Measurements from ENCODE around the gene RPLP2. TPM values are rescaled to one million over a fixed set of nuclear protein-coding genes. Genes with fewer than 3 reads are reported as not detected.

The RPLP2 gene
- total RNA-seq, 1 donor from 2014 or later = 2,217 TPM

DNA sequence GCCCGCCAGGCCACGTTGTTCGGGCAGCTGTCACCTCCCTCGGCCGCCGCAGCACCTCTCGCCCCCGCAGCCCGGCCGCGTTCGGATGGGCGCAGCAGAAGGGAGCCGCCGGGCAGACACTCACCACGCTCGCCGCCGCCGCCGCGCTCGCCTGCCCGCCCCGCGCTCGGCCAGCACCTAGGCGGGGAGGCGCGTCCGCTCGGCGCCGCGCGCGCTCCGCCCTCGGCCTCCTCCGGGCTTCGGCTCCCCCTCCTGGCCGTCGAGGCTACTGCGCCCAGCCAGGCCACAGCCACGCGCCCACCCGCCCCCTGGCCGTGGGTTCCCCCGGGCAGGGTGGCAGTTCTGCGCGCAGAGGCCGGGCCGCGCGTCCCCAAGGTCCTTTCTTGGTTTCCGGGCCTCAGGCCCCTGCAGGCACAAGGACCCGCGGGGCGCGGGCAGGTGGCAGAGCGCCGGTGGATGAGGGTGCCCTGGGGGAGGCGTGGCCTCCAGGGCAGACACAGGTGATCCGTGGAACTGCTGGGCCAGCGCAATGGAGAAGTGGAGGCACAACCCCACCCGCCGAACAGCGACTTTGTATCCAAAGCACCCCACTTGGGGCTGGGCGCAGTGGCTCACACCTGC lies 11.6 kb upstream of the RPLP2 start, which contains the start of gene SLC25A22:
SLC25A22 (minus strand) TSS at position 189 of the 621 bp plus-strand sequence. CDS start 3,275 bp downstream, outside the sequence.
- Mint-ChIP-seq H3K27ac (peak within 1 kb of the TSS; percentile 66), H3K4me3 (ENCODE audit: low read depth) (peak within 1 kb of the TSS; percentile 90), H3K27me3 (ENCODE audit: low read depth) (no peaks in the 10 kb centered on the region), H3K36me3 (ENCODE audit: low read depth) (peaks cover 8% of the 10 kb centered on the region), H3K4me1 (ENCODE audit: low read depth) (peaks cover 7% of the 10 kb centered on the region), H3K9me3 (no peaks in the 10 kb centered on the region)
- peak; percentile 82 for DNase-seq (ENCODE audit: low spot score)
- intact Hi-C loops (cut with micrococcal nuclease) = no loop called here

DNA sequence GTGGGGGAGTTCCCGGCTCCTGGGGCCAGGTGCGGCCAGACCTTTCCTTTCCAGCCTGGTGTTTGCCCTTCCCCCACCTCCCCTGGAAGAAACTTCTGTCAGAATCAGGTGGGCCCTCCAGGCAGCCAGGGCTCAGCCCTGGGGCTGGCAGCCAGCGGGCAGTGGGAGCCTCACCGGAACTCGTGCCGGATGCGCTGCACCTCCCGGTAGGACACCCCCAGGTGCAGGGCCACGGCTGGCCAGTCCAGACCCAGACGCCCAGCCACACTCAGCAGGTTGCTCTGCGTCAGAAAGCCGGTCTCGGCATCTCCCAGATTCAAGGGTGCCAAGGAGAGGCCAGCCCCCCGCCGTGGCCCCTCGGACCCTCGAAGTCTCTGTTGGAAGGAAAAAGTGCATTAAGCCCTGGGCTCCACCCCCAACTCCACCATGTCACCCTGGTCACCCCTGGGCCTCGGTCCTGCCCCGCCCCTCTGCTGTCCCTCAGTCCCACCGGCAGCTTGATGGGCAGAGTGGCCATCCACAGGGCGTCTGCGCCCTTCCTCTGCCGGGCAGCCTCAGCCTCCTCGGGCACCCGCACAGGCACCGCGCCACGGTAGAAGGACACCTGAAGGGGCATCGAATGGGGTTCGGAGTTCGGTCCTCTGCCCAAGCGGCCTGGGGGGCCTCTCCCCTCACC lies 10.0 kb upstream of the RPLP2 start:
- no peak overlapping the region for H3K4me3 Mint-ChIP-seq (ENCODE audit: low read depth)
- no peak for DNase-seq (ENCODE audit: low spot score)
- intact Hi-C loops (cut with micrococcal nuclease) = no loop called here
- no peaks in the 10 kb centered on the region for H3K9me3 Mint-ChIP-seq
- H3K27ac Mint-ChIP-seq = no peak overlapping the region
- H3K36me3 Mint-ChIP-seq (ENCODE audit: low read depth) = peaks cover 4% of the 10 kb centered on the region
- no peaks in the 10 kb centered on the region for H3K27me3 Mint-ChIP-seq (ENCODE audit: low read depth)
- peaks cover 6% of the 10 kb centered on the region for H3K4me1 Mint-ChIP-seq (ENCODE audit: low read depth)

DNA sequence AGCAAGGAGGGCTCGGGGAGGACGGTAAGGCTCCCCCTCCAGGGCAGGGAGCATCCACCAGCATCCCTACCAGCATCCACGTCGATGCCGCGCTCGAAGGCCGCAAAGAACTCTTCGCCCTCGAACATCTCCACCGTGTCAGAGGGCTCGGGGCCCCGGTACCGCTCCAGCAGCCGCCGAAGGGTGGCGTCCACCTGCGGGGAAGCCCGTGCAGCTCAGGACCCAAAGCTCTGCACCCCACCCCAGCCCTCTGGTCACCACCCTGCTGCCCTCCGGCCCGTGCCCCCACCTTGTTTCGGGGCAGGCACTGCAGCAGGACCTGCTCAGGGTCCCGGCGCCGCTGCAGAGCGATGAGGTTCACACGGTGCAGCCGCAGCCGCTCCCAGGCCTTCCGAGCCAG lies 9.3 kb upstream of the RPLP2 start:
- Mint-ChIP-seq H3K4me3 (ENCODE audit: low read depth) (no peak overlapping the region), H3K4me1 (ENCODE audit: low read depth) (peaks cover 5% of the 10 kb centered on the region), H3K9me3 (no peaks in the 10 kb centered on the region), H3K36me3 (ENCODE audit: low read depth) (peaks cover 4% of the 10 kb centered on the region), H3K27ac (no peak overlapping the region), H3K27me3 (ENCODE audit: low read depth) (no peaks in the 10 kb centered on the region)
- intact Hi-C loops (cut with micrococcal nuclease) = no loop called here
- no peak for DNase-seq (ENCODE audit: low spot score)

DNA sequence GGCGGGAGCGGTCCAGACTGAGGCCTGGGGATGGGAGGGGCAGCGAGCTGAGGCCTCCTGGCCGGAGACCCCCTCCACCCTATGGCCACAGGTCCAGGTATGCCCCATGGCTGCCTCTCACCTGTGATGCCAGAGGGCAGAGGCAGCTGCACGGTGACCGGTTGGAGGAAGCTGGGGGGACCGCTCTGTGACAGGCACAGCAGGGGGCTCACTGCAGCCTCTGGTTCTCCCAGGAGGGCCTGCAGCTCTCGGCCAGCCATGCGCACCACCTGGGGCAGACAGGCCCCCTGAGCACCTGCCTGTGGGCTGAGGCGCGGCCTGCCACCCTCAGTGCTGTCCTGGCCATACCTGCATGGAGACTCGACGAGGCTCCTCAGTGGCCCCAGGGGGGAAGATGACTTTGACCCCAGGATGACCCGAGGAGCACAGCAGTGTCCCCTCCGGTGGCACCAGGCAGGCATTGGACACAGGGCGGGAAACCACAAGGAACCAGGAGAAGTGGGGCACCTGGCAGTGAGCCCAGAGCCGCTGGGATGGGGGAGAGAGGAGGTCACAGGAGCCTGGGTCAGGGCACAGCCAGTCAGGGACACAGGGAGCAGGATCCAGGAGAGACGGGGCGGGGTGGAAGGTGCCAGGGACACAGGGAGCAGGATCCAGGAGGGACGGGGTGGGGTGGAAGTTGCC lies 8.5 kb upstream of the RPLP2 start:
- intact Hi-C loops (cut with micrococcal nuclease) = no loop called here
- Mint-ChIP-seq H3K4me3 (ENCODE audit: low read depth) (peak overlapping the region; percentile 0), H3K36me3 (ENCODE audit: low read depth) (peaks cover 4% of the 10 kb centered on the region), H3K4me1 (ENCODE audit: low read depth) (peaks cover 5% of the 10 kb centered on the region), H3K27ac (no peak overlapping the region), H3K27me3 (ENCODE audit: low read depth) (no peaks in the 10 kb centered on the region), H3K9me3 (no peaks in the 10 kb centered on the region)
- no peak for DNase-seq (ENCODE audit: low spot score)

DNA sequence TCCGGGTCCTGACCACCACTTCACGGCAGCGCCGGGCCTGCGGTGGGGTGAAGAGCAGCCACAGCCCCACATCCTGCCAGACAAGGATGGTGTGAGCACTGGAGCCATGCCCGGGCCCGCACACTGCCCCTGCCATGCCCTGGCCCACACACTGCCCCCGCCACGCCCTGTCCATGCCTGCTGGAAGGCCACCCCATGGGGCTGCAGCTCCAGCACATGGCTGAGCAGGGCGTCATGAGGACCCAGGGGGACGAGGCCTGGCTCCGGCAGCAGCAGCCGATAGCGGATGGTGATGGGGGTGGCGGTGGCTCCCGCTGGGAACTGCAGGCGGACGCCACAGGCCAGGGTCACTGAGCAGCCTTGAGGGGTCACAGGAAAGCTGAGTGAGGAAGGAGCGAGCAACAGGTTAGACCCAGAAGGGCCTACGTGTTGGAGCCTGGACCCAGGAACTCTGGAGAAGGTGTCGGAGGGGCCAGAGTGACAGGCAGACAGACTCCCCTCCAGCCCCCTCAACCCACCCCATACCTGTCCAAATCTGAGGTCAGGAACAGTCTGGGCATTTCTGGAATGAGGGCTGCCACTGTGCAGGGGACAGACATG lies 7.6 kb upstream of the RPLP2 start:
- Mint-ChIP-seq H3K27ac (no peak overlapping the region), H3K9me3 (no peaks in the 10 kb centered on the region), H3K4me1 (ENCODE audit: low read depth) (no peaks in the 10 kb centered on the region), H3K4me3 (ENCODE audit: low read depth) (no peak overlapping the region), H3K36me3 (ENCODE audit: low read depth) (peaks cover 4% of the 10 kb centered on the region), H3K27me3 (ENCODE audit: low read depth) (no peaks in the 10 kb centered on the region)
- intact Hi-C loops (cut with micrococcal nuclease) = no loop called here
- no peak for DNase-seq (ENCODE audit: low spot score)

DNA sequence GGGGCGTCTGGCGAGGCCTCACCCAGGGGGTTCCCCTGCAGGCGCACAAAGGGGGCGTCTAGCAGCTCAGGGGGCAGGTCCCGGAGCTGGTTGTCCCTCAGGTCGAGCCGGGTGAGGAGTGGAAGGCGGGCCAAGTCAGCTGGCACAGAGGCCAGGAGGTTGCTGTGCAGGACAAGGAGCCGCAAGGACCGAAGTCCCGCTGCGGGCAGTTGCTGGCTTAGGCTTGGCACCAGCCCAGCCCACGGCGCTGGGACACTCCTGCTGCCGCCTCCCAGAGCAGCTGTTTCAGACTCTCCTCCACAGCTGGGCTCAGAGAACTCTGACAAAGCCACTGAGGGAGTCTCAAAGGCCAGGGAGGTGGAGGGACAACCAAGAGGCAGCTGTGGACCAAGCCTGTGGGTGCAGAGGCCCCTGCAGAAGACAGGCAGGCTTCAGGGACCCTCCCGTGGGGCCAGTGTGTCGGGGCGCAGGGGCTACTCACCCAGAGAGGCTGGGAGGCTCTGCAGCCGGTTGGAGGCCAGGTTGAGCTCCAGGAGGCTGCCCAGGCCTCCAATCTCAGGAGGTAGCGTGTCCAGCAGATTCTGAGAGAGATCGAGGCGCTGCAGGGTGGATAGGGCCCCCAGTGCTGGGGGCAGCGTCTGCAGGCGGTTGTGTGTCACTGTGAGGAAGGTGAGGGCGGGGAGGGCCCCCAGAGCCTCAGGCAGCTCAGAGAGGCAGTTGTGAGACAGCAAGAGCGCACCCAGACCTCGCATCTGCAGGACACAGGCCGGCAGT lies 6.9 kb upstream of the RPLP2 start:
- peak overlapping the region; percentile 79 for H3K4me3 Mint-ChIP-seq (ENCODE audit: low read depth)
- peaks cover 2% of the 10 kb centered on the region for H3K4me1 Mint-ChIP-seq (ENCODE audit: low read depth)
- intact Hi-C loops (cut with micrococcal nuclease) = no loop called here
- H3K9me3 Mint-ChIP-seq = no peaks in the 10 kb centered on the region
- DNase-seq (ENCODE audit: low spot score) = no peak
- peaks cover 6% of the 10 kb centered on the region for H3K36me3 Mint-ChIP-seq (ENCODE audit: low read depth)
- H3K27ac Mint-ChIP-seq = no peak overlapping the region
- no peaks in the 10 kb centered on the region for H3K27me3 Mint-ChIP-seq (ENCODE audit: low read depth)

DNA sequence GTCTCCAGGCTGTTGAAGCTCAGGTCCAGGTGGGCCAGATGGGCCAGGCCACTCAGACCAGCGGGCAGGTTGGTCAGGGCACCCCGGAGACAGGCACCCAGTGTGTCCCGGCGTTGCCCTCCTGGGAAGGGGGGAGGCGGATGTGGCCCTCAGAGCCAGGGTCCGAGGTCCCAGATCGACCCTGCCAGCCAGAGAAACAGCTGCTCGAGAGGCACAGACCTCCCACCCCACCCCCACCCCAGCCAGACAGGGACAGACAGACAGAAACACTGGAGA lies 6.4 kb upstream of the RPLP2 start:
- no peaks in the 10 kb centered on the region for H3K9me3 Mint-ChIP-seq
- peaks cover 7% of the 10 kb centered on the region for H3K36me3 Mint-ChIP-seq (ENCODE audit: low read depth)
- H3K4me3 Mint-ChIP-seq (ENCODE audit: low read depth) = peak overlapping the region; percentile 79
- H3K27me3 Mint-ChIP-seq (ENCODE audit: low read depth) = no peaks in the 10 kb centered on the region
- H3K4me1 Mint-ChIP-seq (ENCODE audit: low read depth) = peaks cover 3% of the 10 kb centered on the region
- intact Hi-C loops (cut with micrococcal nuclease) = no loop called here
- DNase-seq (ENCODE audit: low spot score) = no peak
- no peak overlapping the region for H3K27ac Mint-ChIP-seq

DNA sequence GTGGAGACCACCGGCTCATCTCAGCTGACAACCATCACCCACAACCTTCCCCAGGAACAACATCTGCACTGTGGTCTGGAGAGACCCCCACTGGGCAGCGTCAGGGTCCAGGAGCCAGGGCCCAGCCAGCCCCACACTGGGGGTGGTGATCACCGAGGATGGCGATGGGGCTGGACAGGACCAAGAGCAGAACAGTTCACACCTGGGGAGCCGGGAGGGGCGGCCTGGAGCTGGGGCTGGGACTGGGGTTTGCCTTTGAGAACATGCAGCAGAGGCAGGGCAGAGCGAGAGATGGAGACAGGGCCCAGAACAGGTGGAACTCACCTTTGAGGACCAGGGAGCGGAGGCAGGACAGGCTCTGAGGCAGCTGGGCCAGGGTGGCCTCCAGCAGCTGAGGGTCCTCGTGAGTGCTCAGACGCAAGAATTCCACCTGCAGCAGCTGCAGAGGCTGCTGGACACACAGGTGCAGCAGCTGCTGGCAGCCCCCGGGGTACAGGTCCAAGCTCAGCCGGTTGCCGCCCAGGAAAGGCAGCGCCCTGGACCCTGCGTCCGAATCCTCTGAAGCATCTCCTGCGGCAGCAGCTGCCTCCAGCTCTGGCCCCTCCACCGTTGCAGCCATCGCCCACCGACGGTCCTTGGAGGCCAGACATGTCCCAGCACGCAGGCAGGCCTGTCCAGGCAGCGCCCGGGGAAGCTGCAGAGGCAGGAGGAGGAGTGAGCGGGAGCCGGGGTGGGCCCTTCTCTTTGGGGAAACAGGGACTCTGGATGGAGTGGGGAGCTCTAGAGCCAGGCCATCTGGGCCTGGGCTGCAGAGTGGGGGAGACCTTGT lies 5.8 kb upstream of the RPLP2 start:
- Mint-ChIP-seq H3K27ac (peak overlapping the region; percentile 63), H3K9me3 (no peaks in the 10 kb centered on the region), H3K36me3 (ENCODE audit: low read depth) (peaks cover 9% of the 10 kb centered on the region), H3K4me3 (ENCODE audit: low read depth) (peak overlapping the region; percentile 79), H3K4me1 (ENCODE audit: low read depth) (peaks cover 3% of the 10 kb centered on the region), H3K27me3 (ENCODE audit: low read depth) (no peaks in the 10 kb centered on the region)
- intact Hi-C loops (cut with micrococcal nuclease) = no loop called here
- no peak for DNase-seq (ENCODE audit: low spot score)

DNA sequence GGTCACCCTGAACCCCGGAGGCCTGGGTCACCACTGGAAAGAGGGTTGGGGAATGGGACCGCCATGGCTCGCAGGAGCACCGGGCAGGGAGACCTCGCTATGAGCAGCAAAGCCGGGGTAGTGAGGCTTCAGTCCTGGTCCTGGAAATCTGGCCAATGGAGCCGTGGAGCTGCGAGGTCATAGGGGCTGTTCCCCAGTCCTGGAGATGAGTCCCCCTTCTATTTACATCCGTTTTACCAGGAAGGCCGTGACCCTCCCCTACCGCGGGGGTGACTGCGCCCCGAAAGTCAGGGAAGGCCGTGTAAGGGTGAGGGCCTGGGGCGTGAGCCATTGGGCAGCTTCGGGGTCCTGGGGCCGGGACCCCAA lies 5.2 kb upstream of the RPLP2 start:
- H3K36me3 Mint-ChIP-seq (ENCODE audit: low read depth) = peaks cover 10% of the 10 kb centered on the region
- no peaks in the 10 kb centered on the region for H3K9me3 Mint-ChIP-seq
- no peak for DNase-seq (ENCODE audit: low spot score)
- H3K4me3 Mint-ChIP-seq (ENCODE audit: low read depth) = peak overlapping the region; percentile 79
- no peaks in the 10 kb centered on the region for H3K27me3 Mint-ChIP-seq (ENCODE audit: low read depth)
- H3K27ac Mint-ChIP-seq = peak overlapping the region; percentile 63
- peaks cover 3% of the 10 kb centered on the region for H3K4me1 Mint-ChIP-seq (ENCODE audit: low read depth)
- intact Hi-C loops (cut with micrococcal nuclease) = no loop called here

DNA sequence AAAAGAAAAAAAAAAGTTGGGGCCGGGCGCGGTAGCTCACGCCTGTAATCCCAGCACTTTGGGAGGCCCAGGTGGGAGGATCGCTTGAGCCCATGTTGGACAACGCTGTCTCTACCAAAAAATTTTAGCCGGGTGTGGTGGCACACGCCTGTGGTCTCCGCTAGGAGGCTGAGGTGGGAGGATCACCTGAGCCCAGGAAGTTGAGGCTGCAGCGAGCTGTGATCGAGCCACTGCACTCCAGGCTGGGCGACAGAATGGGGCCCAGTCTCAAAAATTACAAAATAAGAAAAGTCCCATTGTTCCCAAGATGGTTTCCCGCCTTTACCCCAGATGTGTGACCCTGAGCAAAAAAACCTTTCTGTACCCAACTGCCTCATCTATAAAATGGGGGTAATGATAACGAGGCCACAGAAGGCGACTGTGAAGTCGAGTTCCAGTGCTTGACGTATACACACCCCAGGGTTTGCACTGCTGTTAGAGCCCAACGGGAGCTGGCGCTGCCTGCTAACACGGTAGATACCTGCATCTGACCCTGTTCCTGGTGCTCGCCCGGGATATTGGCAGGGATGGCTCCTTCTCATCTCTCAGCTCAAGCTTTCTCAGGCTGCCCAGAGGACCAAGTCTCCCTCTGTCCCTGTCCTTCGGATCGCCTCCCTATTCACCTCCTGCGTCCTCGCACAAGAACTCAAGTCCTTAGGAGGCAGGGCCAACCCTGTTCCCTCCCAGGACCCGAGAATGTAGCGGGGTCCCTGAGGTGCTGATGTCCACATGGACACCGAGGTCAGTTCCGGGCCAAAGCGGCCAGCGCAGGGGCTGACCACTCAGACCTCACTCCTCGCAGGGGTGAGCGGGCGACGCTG lies 1.1 kb upstream of the RPLP2 start:
- DNase-seq (ENCODE audit: low spot score) = no peak
- Mint-ChIP-seq H3K36me3 (ENCODE audit: low read depth) (peaks cover 40% of the 10 kb centered on the region), H3K4me1 (ENCODE audit: low read depth) (peaks cover 15% of the 10 kb centered on the region), H3K4me3 (ENCODE audit: low read depth) (peak overlapping the region; percentile 90), H3K9me3 (no peaks in the 10 kb centered on the region), H3K27ac (peak overlapping the region; percentile 94), H3K27me3 (ENCODE audit: low read depth) (no peaks in the 10 kb centered on the region)
- intact Hi-C loops (cut with micrococcal nuclease) = loop anchor here (1.0 kb wide), 2 partner anchors 11 kb away; no protein-coding TSS in a partner anchor

DNA sequence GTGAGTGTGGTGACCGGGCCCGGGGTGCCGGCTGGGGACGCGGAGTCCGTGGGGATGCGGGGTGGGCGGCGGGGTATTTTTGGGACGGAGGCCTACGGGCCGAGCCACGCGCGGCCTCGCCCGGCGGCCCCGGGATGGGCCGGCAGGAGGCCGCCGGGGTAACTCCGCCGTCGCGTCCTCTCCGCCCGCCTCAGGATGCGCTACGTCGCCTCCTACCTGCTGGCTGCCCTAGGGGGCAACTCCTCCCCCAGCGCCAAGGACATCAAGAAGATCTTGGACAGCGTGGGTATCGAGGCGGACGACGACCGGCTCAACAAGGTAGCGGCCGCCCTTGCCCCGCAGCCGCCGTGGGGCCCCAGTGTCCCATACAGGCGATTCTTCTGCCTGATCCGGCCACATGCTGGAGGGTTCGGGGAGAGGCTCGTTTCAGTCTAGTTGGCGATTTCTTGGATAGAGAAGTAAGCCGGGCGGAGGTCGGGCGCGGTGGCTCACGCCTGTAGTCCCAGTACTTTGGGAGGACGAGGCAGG lies 337 bp downstream of the RPLP2 start:
- peaks cover 15% of the 10 kb centered on the region for H3K4me1 Mint-ChIP-seq (ENCODE audit: low read depth)
- H3K4me3 Mint-ChIP-seq (ENCODE audit: low read depth) = peak overlapping the region; percentile 90
- H3K9me3 Mint-ChIP-seq = no peaks in the 10 kb centered on the region
- no peaks in the 10 kb centered on the region for H3K27me3 Mint-ChIP-seq (ENCODE audit: low read depth)
- H3K27ac Mint-ChIP-seq = peak overlapping the region; percentile 94
- intact Hi-C loops (cut with micrococcal nuclease) = no loop called here
- peaks cover 43% of the 10 kb centered on the region for H3K36me3 Mint-ChIP-seq (ENCODE audit: low read depth)
- no peak for DNase-seq (ENCODE audit: low spot score)
